AG09309 (cell line): ENCODE data around the gene HDAC7.

Experiments used
- DNase-seq: peaks from one replicate; pipeline ENCODE4 v3.0.0-alpha.2; 2010; ENCODE audit warnings: low read depth
- H3K4me3 ChIP-seq: 2 replicates; pipeline ENCODE4 v1.5.1; 2011; ENCODE audit warnings: mild to moderate bottlenecking, low read depth, low read length, moderate library complexity; ENCODE audit not compliant: control insufficient read depth
- CTCF ChIP-seq: IDR thresholded peaks from 2 replicates; pipeline ENCODE4 v1.5.1; 2011; ENCODE audit warnings: mild to moderate bottlenecking, low read depth, low read length, inconsistent platforms; ENCODE audit not compliant: insufficient read depth, control insufficient read depth; ENCODE audit errors: missing control alignments

HDAC7 gene

GRCh38 chr12:47775100-47775911 lies 44.4 kb downstream of the HDAC7 start:
- DNase-seq: no peak
- TF ChIP-seq CTCF: no peak
- no peak overlapping the region for H3K4me3 ChIP-seq

DNA sequence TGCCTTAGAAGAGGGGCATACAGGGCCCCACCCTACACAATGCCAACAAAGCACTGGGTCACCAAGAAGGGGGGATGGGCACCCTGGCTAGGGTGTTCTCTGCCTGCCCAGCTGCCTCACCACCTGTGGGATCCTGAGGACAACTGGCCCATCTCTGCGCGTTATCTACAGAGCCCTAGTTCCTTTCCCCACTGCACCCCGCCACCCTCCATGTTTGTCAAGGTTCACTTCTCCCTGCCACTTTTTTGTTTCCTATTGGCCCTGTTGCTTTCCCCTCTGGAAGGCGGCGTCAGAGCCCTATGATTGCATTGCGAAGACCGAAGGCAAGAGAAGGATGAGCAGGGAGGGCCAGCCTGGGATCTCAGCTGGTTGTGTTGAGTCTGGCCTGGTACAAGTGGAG lies 45.0 kb downstream of the HDAC7 start:
- TF ChIP-seq CTCF: no peak
- no peak for DNase-seq

GRCh38 chr12:47773858-47774580 lies 45.7 kb downstream of the HDAC7 start:
- no peak for DNase-seq
- H3K4me3 ChIP-seq: peak overlapping the region; percentile 71
- no peak for TF ChIP-seq CTCF

More for the DNA sequence above, 45.0 kb downstream of the HDAC7 start:
- H3K4me3 ChIP-seq: no peak overlapping the region

DNA sequence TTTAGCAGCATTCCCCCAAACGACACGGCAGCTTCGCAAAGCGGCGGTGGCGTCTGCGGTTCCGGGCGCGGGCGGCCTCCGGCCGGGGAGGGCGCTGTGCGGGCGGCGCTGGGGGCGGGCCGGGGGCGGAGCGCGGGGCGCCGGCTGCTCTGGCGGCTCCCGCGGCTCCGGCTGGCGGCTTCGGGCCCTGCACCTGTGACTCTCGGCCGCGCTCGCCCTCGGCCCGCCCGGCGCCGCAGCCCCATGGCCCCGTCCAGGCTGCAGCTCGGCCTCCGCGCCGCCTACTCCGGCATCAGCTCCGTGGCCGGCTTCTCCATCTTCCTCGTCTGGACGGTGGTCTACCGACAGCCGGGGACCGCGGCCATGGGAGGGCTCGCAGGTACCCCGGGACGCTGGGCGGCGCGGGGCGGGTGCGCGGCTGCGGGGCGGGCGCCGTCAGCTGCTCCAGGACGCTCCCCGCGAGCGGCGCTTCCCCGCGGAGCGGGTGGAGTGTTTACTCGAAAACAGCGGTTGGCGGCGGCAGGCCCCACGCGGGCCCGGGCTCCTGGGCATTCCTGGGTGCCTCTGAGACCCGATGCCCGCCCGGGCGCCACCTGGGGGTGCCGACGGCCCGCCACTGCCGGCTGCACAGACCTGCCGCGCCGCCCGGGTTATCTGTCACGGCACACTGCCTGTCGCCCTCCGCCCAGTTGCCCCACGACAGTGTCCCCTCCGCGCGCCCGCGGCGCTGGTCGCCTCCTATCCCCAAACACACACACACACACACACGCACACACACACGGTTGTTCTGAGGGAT lies 46.4 kb downstream of the HDAC7 start, which contains the start of gene SLC48A1:
SLC48A1 (plus strand) TSS at position 177 of the 796 bp plus-strand sequence; CDS start at position 244, 67 bp downstream.
- DNase-seq: no peak
- peak; percentile 20 for TF ChIP-seq CTCF
- H3K4me3 ChIP-seq: peak within 1 kb of the TSS; percentile 71

DNA sequence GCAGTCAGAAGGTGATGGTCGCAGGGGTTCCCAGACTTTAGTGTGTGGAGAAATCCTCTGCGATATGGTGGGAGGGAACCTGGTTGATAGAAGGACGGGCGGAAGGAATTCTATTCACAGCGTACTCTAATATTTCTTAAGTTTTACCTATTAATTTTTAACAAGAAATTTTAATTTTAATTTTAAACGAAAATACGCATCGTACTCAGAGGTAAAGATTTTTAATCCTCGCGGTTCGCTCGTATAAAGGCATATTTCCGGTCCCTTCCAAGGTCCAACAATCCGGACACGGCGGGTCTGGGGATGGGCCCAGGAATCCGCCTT lies 47.0 kb downstream of the HDAC7 start:
- no peak for TF ChIP-seq CTCF
- no peak for DNase-seq
- peak overlapping the region; percentile 71 for H3K4me3 ChIP-seq

- TF ChIP-seq CTCF: no peak
- DNase-seq: no peak
- no peak overlapping the region for H3K4me3 ChIP-seq
Measured at GRCh38 chr12:47772094-47772660, 47.5 kb downstream of the HDAC7 start.
